GM18517 (cell line): ENCODE measurements around the gene DOHH.

Source experiments
- ATAC-seq: cut with Tn5 transposase; IDR thresholded peaks from one replicate; pipeline ENCODE4 v1.9.1; 2021; ENCODE audit warnings: mild to moderate bottlenecking, moderate library complexity; ENCODE audit not compliant: unreplicated experiment

DOHH gene

GRCh38 chr19:3443840-3444694, 56.4 kb downstream of the DOHH start:
- no peak for ATAC-seq

GRCh38 chr19:3442487-3443071, 57.9 kb downstream of the DOHH start:
- no peak for ATAC-seq

- no peak for ATAC-seq
Observed at GRCh38 chr19:3441986-3442329, 58.5 kb downstream of the DOHH start.

- no peak for ATAC-seq
Observed at GRCh38 chr19:3441089-3441985, 59.1 kb downstream of the DOHH start.
